Activated CD8-positive, alpha-beta T cell treated with anti-CD3 and anti-CD28 coated beads for 36 hours (primary cell): ENCODE measurements around the gene STARD3. TPM values are rescaled to one million over a fixed set of nuclear protein-coding genes. Genes with fewer than 3 reads are reported as not detected.

Experiments
- ATAC-seq: fragments of 200-7000 bp; cut with Tn5 transposase; one replicate; pipeline ENCODE4 v1.10.0; 2021; ENCODE audit warnings: mild to moderate bottlenecking, moderate library complexity
- CTCF ChIA-PET: fragments of 350-600 bp; sonication (Branson Sonifier 250); formaldehyde crosslinking; loops from one replicate; lab custom pipeline; 2021; ENCODE audit warnings: antibody characterized with exemption; lab: Charles Lee
- POLR2A ChIA-PET: fragments of 350-600 bp; sonication (Branson Sonifier 250); formaldehyde crosslinking; loops from one replicate; lab custom pipeline; 2021; ENCODE audit warnings: antibody characterized with exemption; lab: Charles Lee
- DNase-seq: peaks from one replicate; pipeline ENCODE4 v3.0.0-alpha.2; 2020
- H3K27ac Mint-ChIP-seq: one replicate; pipeline ENCODE4 v1.8.0; 2021; ENCODE audit warnings: mild to moderate bottlenecking, mixed read lengths
- H3K27me3 Mint-ChIP-seq: one replicate; pipeline ENCODE4 v1.8.0; 2021; ENCODE audit warnings: mixed read lengths
- H3K36me3 Mint-ChIP-seq: one replicate; pipeline ENCODE4 v1.8.0; 2021; ENCODE audit warnings: low read depth, mixed read lengths
- H3K4me1 Mint-ChIP-seq: one replicate; pipeline ENCODE4 v1.8.0; 2021; ENCODE audit warnings: low read depth, mixed read lengths
- H3K4me3 Mint-ChIP-seq: one replicate; pipeline ENCODE4 v1.8.0; 2021; ENCODE audit warnings: mild to moderate bottlenecking, moderate library complexity, mixed read lengths
- H3K9me3 Mint-ChIP-seq: one replicate; pipeline ENCODE4 v1.8.0; 2021; ENCODE audit warnings: mixed read lengths
- intact Hi-C: fragments of 100-400 bp; cut with micrococcal nuclease; formaldehyde crosslinking; loops from one replicate; pipeline ENCODE4 v1.10.0; 2022
- total RNA-seq, 2 experiments: library from RNA; stranded (reverse); gene quantifications; one replicate each; pipeline ENCODE4 v1.2.3, GENCODE V29; 2021
- TF ChIP-seq, protein P1 (sequence below): fragments of 200-600 bp; IDR thresholded peaks from one replicate; pipeline ENCODE4 v1.8.0; 2022; ENCODE audit warnings: antibody characterized with exemption, mild to moderate bottlenecking

The STARD3 gene
- total RNA-seq, 2 experiments from 2014 or later = 48.7 to 50.3 TPM

DNA sequence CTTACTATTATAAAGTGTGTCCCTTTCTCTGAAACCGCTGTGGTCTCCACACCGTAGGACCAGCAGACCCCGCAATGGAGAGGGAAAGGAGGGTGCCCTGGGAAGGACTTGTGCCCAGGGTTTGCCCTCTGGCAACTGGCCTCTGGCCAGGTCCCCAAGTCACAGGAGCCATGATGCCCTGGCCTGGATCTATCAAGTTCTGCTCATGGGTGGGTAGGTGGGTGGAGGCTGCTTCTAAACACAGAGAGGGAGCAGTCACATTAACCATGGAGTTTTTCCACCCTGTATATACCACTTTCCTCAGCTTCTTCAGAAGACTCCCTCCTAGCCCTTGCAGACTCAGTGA lies 19.9 kb upstream of the STARD3 start:
- no peaks in the 10 kb centered on the region for H3K9me3 Mint-ChIP-seq
- no peak overlapping the region for H3K27ac Mint-ChIP-seq
- intact Hi-C loops = no loop called here
- ChIA-PET POLR2A (interaction anchor here (0.5 to 1.2 kb wide), 6 partner anchors 10 to 429 kb away, joined by 3 to 4 read pairs (median 3); partner anchors contain the start of gene NEUROD2), CTCF (interaction anchor here (0.9 to 10.5 kb wide), 5 partner anchors 8 to 138 kb away, joined by 3 to 161 read pairs (median 3); partner anchors contain the start of gene PNMT)
- ATAC-seq (no peak), DNase-seq (no peak)
- peaks cover 9% of the 10 kb centered on the region for H3K27me3 Mint-ChIP-seq
- H3K36me3 Mint-ChIP-seq = no peaks in the 10 kb centered on the region
- TF ChIP-seq, protein P1, sequence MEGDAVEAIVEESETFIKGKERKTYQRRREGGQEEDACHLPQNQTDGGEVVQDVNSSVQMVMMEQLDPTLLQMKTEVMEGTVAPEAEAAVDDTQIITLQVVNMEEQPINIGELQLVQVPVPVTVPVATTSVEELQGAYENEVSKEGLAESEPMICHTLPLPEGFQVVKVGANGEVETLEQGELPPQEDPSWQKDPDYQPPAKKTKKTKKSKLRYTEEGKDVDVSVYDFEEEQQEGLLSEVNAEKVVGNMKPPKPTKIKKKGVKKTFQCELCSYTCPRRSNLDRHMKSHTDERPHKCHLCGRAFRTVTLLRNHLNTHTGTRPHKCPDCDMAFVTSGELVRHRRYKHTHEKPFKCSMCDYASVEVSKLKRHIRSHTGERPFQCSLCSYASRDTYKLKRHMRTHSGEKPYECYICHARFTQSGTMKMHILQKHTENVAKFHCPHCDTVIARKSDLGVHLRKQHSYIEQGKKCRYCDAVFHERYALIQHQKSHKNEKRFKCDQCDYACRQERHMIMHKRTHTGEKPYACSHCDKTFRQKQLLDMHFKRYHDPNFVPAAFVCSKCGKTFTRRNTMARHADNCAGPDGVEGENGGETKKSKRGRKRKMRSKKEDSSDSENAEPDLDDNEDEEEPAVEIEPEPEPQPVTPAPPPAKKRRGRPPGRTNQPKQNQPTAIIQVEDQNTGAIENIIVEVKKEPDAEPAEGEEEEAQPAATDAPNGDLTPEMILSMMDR = no peak
- H3K4me1 Mint-ChIP-seq = peaks cover 3% of the 10 kb centered on the region
- peak overlapping the region; percentile 62 for H3K4me3 Mint-ChIP-seq

DNA sequence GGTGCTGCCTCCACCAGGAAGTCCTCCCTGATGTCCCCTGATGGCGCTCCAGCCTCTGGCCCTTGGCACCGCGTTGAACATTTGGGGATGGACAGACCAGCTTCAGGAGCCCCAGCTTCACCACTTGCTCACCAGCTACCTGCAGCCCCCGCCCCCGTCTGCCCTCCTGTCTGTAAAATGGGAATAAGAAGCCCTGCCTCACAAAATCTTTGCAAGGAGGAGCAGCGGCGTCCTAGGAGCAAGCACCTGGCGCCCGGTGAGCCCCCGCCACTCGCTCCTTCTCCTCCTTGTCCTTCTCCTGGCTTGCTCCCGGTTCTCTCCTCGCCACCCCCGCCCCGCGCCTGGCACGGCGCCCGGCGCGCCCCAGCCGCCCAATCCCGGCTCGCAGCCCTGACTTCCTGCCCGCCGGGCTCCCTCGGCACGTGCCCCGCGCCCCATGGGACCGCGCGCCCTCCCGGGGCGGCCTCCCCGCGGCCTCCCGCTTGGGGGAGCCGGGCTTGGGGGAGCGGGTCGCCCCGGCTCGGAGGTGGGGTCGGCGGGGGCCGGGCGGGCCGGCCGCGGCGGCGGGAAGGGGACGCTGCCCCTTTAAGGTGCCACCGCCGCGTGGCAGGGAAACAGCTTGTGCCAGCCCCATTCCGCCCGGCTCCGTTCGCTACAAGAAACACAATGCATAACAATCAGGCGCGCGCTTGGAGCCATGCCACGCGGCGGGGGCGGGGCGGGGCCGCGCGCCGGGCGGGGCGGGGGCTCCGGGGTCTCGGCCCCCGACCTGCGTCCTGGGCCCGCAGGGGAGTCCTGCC lies 19.3 kb upstream of the STARD3 start:
- H3K4me3 Mint-ChIP-seq = peak overlapping the region; percentile 66
- intact Hi-C loops = no loop called here
- H3K9me3 Mint-ChIP-seq = no peaks in the 10 kb centered on the region
- H3K27me3 Mint-ChIP-seq = peaks cover 9% of the 10 kb centered on the region
- TF ChIP-seq, protein P1 = no peak
- peak; percentile 24 for ATAC-seq
- peak overlapping the region; percentile 34 for H3K27ac Mint-ChIP-seq
- H3K36me3 Mint-ChIP-seq = no peaks in the 10 kb centered on the region
- CTCF ChIA-PET = interaction anchor here (1.2 to 10.5 kb wide), 5 partner anchors 16 to 69 kb away, joined by 3 to 224 read pairs (median 109); partner anchors contain the start of genes PNMT and STARD3
- POLR2A ChIA-PET = interaction anchor here (0.5 to 1.5 kb wide), 8 partner anchors 10 to 429 kb away, joined by 3 to 5 read pairs (median 3); partner anchors contain the start of genes NEUROD2 and PSMD3
- peaks cover 7% of the 10 kb centered on the region for H3K4me1 Mint-ChIP-seq
- peak; percentile 59 for DNase-seq

DNA sequence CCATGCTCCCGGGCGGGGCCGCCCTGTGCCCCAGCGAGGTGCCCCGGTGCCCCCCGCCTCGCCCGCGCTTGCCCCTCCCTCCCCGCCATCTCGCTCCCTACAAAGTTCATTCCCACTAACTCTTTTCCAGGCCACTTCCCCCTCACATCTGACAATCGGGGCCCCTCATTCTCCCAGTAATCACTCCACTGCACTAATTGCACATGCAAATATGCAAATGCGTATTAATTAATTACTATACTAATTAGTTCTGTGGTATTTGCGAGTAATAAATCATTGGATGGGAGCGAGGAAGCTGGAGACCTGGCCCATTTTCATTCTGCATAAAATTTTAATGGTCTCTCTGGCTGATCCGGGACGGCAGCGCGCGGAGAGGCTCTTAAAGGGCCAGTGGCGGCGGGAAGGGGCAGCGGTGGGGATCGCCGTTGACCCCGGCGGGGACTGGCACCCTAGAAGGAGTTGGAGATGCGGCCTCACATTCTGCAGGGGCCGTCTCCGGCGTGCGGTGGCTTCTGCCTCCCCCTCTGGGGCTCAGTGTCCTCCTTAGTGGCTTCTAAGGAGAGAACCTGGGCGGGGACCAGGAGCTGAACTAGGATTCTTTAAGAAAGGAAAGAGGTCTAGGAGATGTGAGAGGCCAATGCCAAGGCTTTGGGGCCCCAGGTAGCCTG lies 18.6 kb upstream of the STARD3 start:
- TF ChIP-seq, protein P1 = no peak
- ChIA-PET CTCF (interaction anchor here (1.2 to 10.5 kb wide), 10 partner anchors 10 to 409 kb away, joined by 4 to 224 read pairs (median 41); partner anchors contain the start of genes PNMT, STARD3 and TCAP), POLR2A (interaction anchor here (1.1 to 1.5 kb wide), 2 partner anchors 20 to 362 kb away, joined by 3 to 5 read pairs; partner anchors contain the start of gene PSMD3)
- H3K4me3 Mint-ChIP-seq = peak overlapping the region; percentile 66
- no peaks in the 10 kb centered on the region for H3K36me3 Mint-ChIP-seq
- H3K4me1 Mint-ChIP-seq = peaks cover 10% of the 10 kb centered on the region
- no peak for DNase-seq
- no peaks in the 10 kb centered on the region for H3K9me3 Mint-ChIP-seq
- no peak for ATAC-seq
- no peak overlapping the region for H3K27ac Mint-ChIP-seq
- intact Hi-C loops = no loop called here
- peaks cover 9% of the 10 kb centered on the region for H3K27me3 Mint-ChIP-seq

DNA sequence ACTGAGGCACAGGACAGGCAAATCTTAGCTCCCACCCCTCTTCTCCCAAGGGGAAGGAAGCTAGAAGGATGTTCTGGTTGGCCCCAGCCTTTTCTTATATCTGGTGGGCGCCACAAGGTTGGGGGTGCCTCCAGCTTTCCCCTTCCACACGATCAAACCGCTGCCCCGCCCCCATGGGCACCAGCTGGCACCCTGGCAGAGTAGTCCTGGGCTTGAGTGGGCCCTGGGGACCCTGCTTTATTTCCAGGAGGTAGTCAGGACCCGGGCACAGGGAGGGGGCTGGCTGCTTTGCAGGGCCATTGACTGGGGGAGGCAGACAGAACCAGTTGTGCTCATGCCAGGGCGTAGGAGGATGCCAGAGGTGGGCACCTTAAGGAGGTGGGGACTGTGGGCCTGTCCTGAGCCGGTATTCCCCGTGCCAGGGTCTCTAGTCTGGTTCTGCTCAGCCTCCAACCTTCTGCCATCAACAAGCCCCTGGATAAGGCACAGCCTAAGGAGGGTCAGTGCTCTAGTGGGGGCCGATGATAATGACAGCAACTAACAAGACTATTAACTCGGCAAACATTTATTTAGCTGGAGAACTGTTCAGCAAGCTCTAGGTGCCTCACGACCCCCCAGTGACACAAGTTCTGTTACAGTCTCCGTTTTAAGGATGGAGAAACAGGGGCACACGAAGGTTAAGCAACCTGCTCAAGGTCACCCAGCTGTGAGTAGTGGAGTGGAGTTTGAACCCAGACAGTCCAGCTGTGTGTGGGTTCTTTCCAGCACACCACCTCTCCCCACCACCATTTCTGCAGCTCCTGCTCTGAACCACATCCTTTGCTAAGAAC lies 17.8 kb upstream of the STARD3 start:
- DNase-seq = no peak
- Mint-ChIP-seq H3K9me3 (no peaks in the 10 kb centered on the region), H3K4me3 (no peak overlapping the region), H3K36me3 (no peaks in the 10 kb centered on the region), H3K27me3 (peaks cover 9% of the 10 kb centered on the region), H3K4me1 (peaks cover 12% of the 10 kb centered on the region), H3K27ac (no peak overlapping the region)
- intact Hi-C loops = no loop called here
- ChIA-PET CTCF (interaction anchor here (0.9 to 10.5 kb wide), 10 partner anchors 9 to 408 kb away, joined by 4 to 224 read pairs (median 41); partner anchors contain the start of genes PNMT, STARD3 and TCAP), POLR2A (interaction anchor here (1.1 to 1.5 kb wide), 3 partner anchors 19 to 361 kb away, joined by 3 to 5 read pairs (median 3); partner anchors contain the start of gene PSMD3)
- no peak for ATAC-seq
- TF ChIP-seq, protein P1 = no peak
